Head of caudate nucleus (tissue), 42 donors: ENCODE measurements around the gene NPEPPS.

Experiments used
- DNase-seq, 42 donors: peaks; one replicate each; pipeline versions ENCODE4 v3.0.0 to v3.0.0-alpha.2; 2020 to 2021; ENCODE audit warnings: mixed read lengths in 7 of 42
- intact Hi-C: fragments of 100-400 bp; cut with DNase I; formaldehyde crosslinking; loops from one replicate; pipeline ENCODE4 v1.15.0; 2022

NPEPPS gene

GRCh38 chr17:47650525-47651522, 119.9 kb downstream of the NPEPPS start:
- peak; percentile 83 to 98 (median 96) for DNase-seq
- intact Hi-C loops = no loop called here

- no peak for DNase-seq
- intact Hi-C loops = no loop called here
Observed at GRCh38 chr17:47651704-47652103, 120.8 kb downstream of the NPEPPS start.

- intact Hi-C loops = no loop called here
- no peak for DNase-seq
Observed at GRCh38 chr17:47652570-47652969, 121.7 kb downstream of the NPEPPS start.

- no peak for DNase-seq
Observed at GRCh38 chr17:47653442-47653841, 122.5 kb downstream of the NPEPPS start.

GRCh38 chr17:47654991-47655390, 124.1 kb downstream of the NPEPPS start:
- DNase-seq = peak in 3 of 42 donors; percentile 15 to 30 (median 18)
- intact Hi-C loops = no loop called here

More at GRCh38 chr17:47653442-47653841, 122.5 kb downstream of the NPEPPS start:
- intact Hi-C loops = no loop called here

GRCh38 chr17:47660064-47660492, 129.2 kb downstream of the NPEPPS start:
- no peak for DNase-seq
- intact Hi-C loops = no loop called here

GRCh38 chr17:47663912-47664623, 133.2 kb downstream of the NPEPPS start:
- DNase-seq = peak in 41 of 42 donors; percentile 26 to 86 (median 63)
- intact Hi-C loops = no loop called here

GRCh38 chr17:47664624-47664941, 133.7 kb downstream of the NPEPPS start:
- intact Hi-C loops = no loop called here
- no peak for DNase-seq

- intact Hi-C loops = no loop called here
- DNase-seq = no peak
Observed at GRCh38 chr17:47665655-47666054, 134.7 kb downstream of the NPEPPS start.

GRCh38 chr17:47669081-47669480, 138.2 kb downstream of the NPEPPS start:
- intact Hi-C loops = no loop called here

GRCh38 chr17:47670064-47670463, 139.2 kb downstream of the NPEPPS start:
- no peak for DNase-seq
- intact Hi-C loops = no loop called here

More at GRCh38 chr17:47669081-47669480, 138.2 kb downstream of the NPEPPS start:
- DNase-seq = no peak
